SU-DHL-6 (cell line): ENCODE results near the gene MPV17L.

Experiments
- CTCF ChIP-seq: fragments of 200-600 bp; sonication (generic); IDR thresholded peaks from one replicate; pipeline ENCODE4 v1.5.1; 2017; ENCODE audit warnings: antibody characterized with exemption, mild to moderate bottlenecking, low read length, moderate library complexity; ENCODE audit not compliant: insufficient read depth, poor library complexity, severe bottlenecking
- EZH2phosphoT487 ChIP-seq: fragments of 200-600 bp; sonication (generic), shearing (Covaris generic); conservative IDR thresholded peaks from 2 replicates; pipeline ENCODE4 v1.6.1; 2018; ENCODE audit warnings: mild to moderate bottlenecking, antibody characterized with exemption, low read length, moderate library complexity, mixed read lengths

GRCh38 chr16:15461376-15461775, 65.8 kb downstream of the MPV17L start:
- TF ChIP-seq CTCF, result no peak
- no peak for TF ChIP-seq EZH2phosphoT487
